SK-N-SH treated with all-trans-retinoic acid at 6 μM for 48 hours (cell line): ENCODE measurements around the gene SMOC2.

ENCODE experiments used
- ATAC-seq: fragments of 200-7000 bp; cut with Tn5 transposase; 3 replicates; pipeline ENCODE4 v1.9.1; 2020; ENCODE audit warnings: mild to moderate bottlenecking, moderate library complexity
- ARNTL ChIP-seq: fragments of 450-650 bp; formaldehyde crosslinking; IDR thresholded peaks from 2 replicates; pipeline ENCODE4 v1.5.0; 2020; ENCODE audit warnings: low read depth, mild to moderate bottlenecking, moderate library complexity, borderline replicate concordance
- BACH2 ChIP-seq: fragments of 250-450 bp; sonication (Bioruptor Pico); IDR thresholded peaks from 2 replicates; pipeline ENCODE4 v1.9.0; 2021; ENCODE audit warnings: mild to moderate bottlenecking, borderline replicate concordance
- ESRRG ChIP-seq: fragments of 250-450 bp; sonication (Bioruptor Pico); IDR thresholded peaks from 2 replicates; pipeline ENCODE4 v1.6.1; 2021; ENCODE audit warnings: mild to moderate bottlenecking
- GLIS3 ChIP-seq: fragments of 250-450 bp; sonication (Bioruptor Pico); IDR thresholded peaks from 2 replicates; pipeline ENCODE4 v1.5.0; 2020; ENCODE audit warnings: mild to moderate bottlenecking, moderate library complexity
- ISL1 ChIP-seq: fragments of 250-450 bp; sonication (Bioruptor Pico); IDR thresholded peaks from 2 replicates; pipeline ENCODE4 v2.1.2; 2022; ENCODE audit warnings: mild to moderate bottlenecking, moderate library complexity
- OSR1 ChIP-seq: fragments of 250-450 bp; sonication (Bioruptor Pico); IDR thresholded peaks from 2 replicates; pipeline ENCODE4 v1.8.0; 2022; ENCODE audit warnings: moderate library complexity, mild to moderate bottlenecking, inconsistent platforms
- PPARA ChIP-seq: fragments of 250-450 bp; sonication (Bioruptor Pico); IDR thresholded peaks from 2 replicates; pipeline ENCODE4 v1.5.0; 2020; ENCODE audit warnings: mild to moderate bottlenecking, borderline replicate concordance
- RARB ChIP-seq: fragments of 250-450 bp; sonication (Bioruptor Pico); IDR thresholded peaks from 2 replicates; pipeline ENCODE4 v1.8.0; 2021; ENCODE audit warnings: mild to moderate bottlenecking, moderate library complexity
- SNAI2 ChIP-seq: fragments of 250-450 bp; sonication (Bioruptor Pico); IDR thresholded peaks from 2 replicates; pipeline ENCODE4 v1.5.0; 2020; ENCODE audit warnings: mild to moderate bottlenecking, moderate library complexity
- TCF4 ChIP-seq: fragments of 250-450 bp; sonication (Bioruptor Pico); IDR thresholded peaks from 2 replicates; pipeline ENCODE4 v1.8.0; 2021; ENCODE audit warnings: mild to moderate bottlenecking, moderate library complexity, borderline replicate concordance
- TOX ChIP-seq: fragments of 250-450 bp; sonication (Bioruptor Pico); IDR thresholded peaks from 2 replicates; pipeline ENCODE4 v1.8.0; 2021; ENCODE audit warnings: mild to moderate bottlenecking, moderate library complexity, borderline replicate concordance
- ZC3H10 ChIP-seq: fragments of 250-450 bp; sonication (Bioruptor Pico); IDR thresholded peaks from 2 replicates; pipeline ENCODE4 v1.5.1; 2021; ENCODE audit warnings: mild to moderate bottlenecking, moderate library complexity
- ZFP3 ChIP-seq: fragments of 250-450 bp; sonication (Bioruptor Pico); IDR thresholded peaks from 2 replicates; pipeline ENCODE4 v1.5.0; 2020; ENCODE audit warnings: mild to moderate bottlenecking, moderate library complexity
- ZFP30 ChIP-seq: fragments of 450-650 bp; formaldehyde crosslinking; IDR thresholded peaks from 2 replicates; pipeline ENCODE4 v1.5.0; 2022; ENCODE audit warnings: mild to moderate bottlenecking, moderate library complexity
- ZNF565 ChIP-seq: fragments of 450-650 bp; formaldehyde crosslinking; conservative IDR thresholded peaks from 2 replicates; pipeline ENCODE4 v1.5.0; 2020; ENCODE audit warnings: low read depth, mild to moderate bottlenecking, moderate library complexity
- ZNF70 ChIP-seq: fragments of 450-650 bp; formaldehyde crosslinking; IDR thresholded peaks from 2 replicates; pipeline ENCODE4 v1.5.0; 2020; ENCODE audit warnings: mild to moderate bottlenecking, moderate library complexity
- TF ChIP-seq, protein P1 (sequence below): fragments of 250-450 bp; sonication (Bioruptor Pico); IDR thresholded peaks from 2 replicates; pipeline ENCODE4 v1.8.0; 2020; ENCODE audit warnings: mild to moderate bottlenecking, moderate library complexity, borderline replicate concordance
- TF ChIP-seq, protein P2 (sequence below): fragments of 250-450 bp; sonication (Bioruptor Pico); IDR thresholded peaks from 2 replicates; pipeline ENCODE4 v1.5.1; 2021; ENCODE audit warnings: mild to moderate bottlenecking, moderate library complexity
- TF ChIP-seq, protein P3 (sequence below): fragments of 250-450 bp; sonication (Bioruptor Pico); IDR thresholded peaks from 2 replicates; pipeline ENCODE4 v1.8.0; 2021; ENCODE audit warnings: low read depth, mild to moderate bottlenecking, moderate library complexity, borderline replicate concordance
- TF ChIP-seq, protein P4 (sequence below): fragments of 250-450 bp; sonication (Bioruptor Pico); IDR thresholded peaks from 2 replicates; pipeline ENCODE4 v1.5.1; 2020; ENCODE audit warnings: low read depth, mild to moderate bottlenecking, moderate library complexity

Gene SMOC2

DNA sequence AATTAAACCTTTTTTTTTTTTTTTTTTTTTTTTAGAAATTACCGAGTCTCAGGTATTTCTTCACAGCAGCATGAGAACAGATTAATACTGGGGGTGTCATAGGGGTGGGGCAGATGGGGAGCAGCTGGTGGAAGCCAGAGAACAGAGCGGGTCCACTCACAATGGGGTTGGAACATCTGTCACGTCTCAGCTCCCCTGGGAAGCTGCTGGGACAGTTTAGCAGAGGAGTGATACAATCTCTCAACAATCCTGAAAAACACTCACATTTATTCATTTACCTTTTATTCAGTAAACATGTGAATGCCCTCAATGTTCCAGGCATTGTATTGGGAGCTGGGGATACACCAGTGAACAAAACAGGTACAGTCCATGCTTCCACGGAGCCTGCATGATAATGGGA lies 162.2 kb downstream of the SMOC2 start (continued):
- TF ChIP-seq, protein P1, sequence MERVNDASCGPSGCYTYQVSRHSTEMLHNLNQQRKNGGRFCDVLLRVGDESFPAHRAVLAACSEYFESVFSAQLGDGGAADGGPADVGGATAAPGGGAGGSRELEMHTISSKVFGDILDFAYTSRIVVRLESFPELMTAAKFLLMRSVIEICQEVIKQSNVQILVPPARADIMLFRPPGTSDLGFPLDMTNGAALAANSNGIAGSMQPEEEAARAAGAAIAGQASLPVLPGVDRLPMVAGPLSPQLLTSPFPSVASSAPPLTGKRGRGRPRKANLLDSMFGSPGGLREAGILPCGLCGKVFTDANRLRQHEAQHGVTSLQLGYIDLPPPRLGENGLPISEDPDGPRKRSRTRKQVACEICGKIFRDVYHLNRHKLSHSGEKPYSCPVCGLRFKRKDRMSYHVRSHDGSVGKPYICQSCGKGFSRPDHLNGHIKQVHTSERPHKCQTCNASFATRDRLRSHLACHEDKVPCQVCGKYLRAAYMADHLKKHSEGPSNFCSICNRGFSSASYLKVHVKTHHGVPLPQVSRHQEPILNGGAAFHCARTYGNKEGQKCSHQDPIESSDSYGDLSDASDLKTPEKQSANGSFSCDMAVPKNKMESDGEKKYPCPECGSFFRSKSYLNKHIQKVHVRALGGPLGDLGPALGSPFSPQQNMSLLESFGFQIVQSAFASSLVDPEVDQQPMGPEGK, result no peak
- TF ChIP-seq OSR1 (CRISPR knock-in tag), result no peak
- TF ChIP-seq PPARA (CRISPR knock-in tag), result no peak
- TF ChIP-seq ESRRG (CRISPR knock-in tag), result no peak
- TF ChIP-seq, protein P2, sequence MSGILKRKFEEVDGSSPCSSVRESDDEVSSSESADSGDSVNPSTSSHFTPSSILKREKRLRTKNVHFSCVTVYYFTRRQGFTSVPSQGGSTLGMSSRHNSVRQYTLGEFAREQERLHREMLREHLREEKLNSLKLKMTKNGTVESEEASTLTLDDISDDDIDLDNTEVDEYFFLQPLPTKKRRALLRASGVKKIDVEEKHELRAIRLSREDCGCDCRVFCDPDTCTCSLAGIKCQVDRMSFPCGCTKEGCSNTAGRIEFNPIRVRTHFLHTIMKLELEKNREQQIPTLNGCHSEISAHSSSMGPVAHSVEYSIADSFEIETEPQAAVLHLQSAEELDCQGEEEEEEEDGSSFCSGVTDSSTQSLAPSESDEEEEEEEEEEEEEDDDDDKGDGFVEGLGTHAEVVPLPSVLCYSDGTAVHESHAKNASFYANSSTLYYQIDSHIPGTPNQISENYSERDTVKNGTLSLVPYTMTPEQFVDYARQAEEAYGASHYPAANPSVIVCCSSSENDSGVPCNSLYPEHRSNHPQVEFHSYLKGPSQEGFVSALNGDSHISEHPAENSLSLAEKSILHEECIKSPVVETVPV (CRISPR knock-in tag), result no peak
- no peak for TF ChIP-seq ZFP3 (CRISPR knock-in tag)
- TF ChIP-seq ARNTL (CRISPR knock-in tag), result no peak
- no peak for TF ChIP-seq TOX (CRISPR knock-in tag)

DNA sequence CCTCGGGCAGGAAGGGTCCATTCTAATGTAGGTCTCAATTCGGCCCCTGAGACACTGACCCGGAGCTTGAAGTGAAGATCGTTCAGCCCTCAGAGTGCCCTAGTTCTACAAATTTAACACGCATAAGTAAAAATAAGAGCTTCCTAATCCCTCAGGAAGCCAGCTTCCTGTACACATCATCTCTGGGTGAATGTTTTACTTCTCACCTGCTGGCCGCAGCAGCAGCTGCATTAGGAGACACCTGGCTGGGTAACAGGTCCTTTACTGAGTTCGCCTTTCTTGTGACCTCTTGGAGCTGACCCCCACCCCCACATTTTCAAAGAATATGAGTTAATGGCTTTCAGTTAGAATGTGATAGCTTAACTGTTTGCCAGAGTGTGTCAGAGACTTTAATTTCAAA lies 165.0 kb downstream of the SMOC2 start:
- no peak for ATAC-seq
- no peak for TF ChIP-seq ARNTL (CRISPR knock-in tag)
- TF ChIP-seq GLIS3 (CRISPR knock-in tag), result no peak
- TF ChIP-seq, protein P3, sequence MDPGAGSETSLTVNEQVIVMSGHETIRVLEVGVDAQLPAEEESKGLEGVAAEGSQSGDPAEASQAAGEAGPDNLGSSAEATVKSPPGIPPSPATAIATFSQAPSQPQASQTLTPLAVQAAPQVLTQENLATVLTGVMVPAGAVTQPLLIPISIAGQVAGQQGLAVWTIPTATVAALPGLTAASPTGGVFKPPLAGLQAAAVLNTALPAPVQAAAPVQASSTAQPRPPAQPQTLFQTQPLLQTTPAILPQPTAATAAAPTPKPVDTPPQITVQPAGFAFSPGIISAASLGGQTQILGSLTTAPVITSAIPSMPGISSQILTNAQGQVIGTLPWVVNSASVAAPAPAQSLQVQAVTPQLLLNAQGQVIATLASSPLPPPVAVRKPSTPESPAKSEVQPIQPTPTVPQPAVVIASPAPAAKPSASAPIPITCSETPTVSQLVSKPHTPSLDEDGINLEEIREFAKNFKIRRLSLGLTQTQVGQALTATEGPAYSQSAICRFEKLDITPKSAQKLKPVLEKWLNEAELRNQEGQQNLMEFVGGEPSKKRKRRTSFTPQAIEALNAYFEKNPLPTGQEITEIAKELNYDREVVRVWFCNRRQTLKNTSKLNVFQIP (CRISPR knock-in tag), result no peak
- TF ChIP-seq PPARA (CRISPR knock-in tag), result no peak
- TF ChIP-seq ISL1 (CRISPR knock-in tag), result no peak
- TF ChIP-seq, protein P2 (CRISPR knock-in tag), result no peak

DNA sequence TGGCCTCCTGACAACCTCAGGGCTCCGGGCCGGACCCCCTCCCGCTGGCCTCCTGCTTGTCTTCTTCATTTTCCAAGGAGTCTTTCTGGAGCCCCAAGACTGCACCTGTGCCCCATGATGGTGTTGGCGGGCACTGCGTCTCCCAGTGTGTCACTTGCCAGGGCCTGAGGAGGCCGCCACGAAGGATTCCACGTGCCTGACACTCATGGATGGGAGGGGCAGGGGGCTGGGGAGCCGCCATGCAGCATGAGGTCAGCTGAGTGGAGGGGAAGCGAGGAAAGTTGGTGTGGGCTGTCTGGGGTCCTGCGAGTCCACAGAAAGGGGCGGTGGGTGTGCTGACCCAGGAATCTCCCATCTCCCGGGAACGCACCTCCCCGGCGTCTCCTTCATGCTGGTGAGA lies 165.7 kb downstream of the SMOC2 start:
- no peak for ATAC-seq
- TF ChIP-seq TOX (CRISPR knock-in tag) (no peak), RARB (CRISPR knock-in tag) (no peak), SNAI2 (CRISPR knock-in tag) (no peak)
- TF ChIP-seq, protein P1, result no peak

DNA sequence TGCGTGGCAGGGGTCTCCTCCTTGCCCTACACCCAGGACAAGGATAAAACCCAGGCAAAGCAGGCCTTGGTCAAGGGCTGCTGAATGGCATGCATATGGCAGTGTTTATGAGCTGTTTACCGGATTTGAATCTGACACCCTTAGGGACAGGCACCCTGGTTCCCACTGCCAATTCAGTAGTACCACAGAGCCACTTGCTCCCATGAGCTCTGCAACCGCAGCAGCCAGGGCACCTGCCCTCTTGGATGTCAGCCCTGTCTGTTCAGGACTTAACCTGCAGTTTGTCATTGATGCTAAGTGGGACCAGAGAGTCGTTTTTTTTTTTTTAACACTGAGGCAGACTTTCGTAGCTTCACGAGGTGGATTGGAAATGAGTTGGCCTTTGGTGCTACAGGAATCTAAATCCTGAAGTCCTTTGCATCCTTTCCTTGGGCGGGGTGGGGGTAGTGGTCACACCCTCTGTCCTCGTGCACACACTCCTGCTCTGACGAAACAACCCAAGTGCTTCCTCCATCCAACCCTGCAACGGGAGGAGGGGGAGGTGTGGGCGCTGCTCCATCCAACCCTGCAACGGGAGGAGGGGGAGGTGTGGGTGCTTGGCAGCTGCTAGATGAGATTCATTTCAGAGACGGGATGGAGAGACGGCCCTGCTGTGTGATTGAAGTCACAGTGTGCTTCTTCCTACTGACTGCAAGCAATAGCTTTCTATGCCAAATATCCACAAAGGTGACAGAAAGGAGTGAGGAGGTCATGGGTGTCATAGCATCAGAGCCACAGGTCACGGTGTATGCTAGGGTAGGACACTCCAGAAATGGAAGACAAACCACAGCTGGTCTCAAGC lies 166.5 kb downstream of the SMOC2 start:
- ATAC-seq, result no peak
- TF ChIP-seq ZNF565 (CRISPR knock-in tag) (no peak), ZFP30 (CRISPR knock-in tag) (no peak), ZC3H10 (CRISPR knock-in tag) (no peak), PPARA (CRISPR knock-in tag) (no peak), ARNTL (CRISPR knock-in tag) (no peak), ESRRG (CRISPR knock-in tag) (no peak)

DNA sequence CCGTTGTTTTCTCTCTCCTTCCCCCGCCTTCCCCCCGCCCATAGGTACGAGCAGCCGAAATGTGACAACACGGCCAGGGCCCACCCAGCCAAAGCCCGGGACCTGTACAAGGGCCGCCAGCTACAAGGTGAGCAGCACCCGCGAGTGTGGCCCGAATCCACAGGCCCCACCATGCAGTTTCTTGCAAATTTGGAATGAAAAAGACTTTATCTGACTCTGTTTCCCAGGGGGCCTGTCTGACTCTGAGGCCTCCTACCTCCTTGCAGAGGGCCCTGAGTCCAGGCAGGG lies 167.1 kb downstream of the SMOC2 start:
- TF ChIP-seq, protein P3 (CRISPR knock-in tag), result no peak
- TF ChIP-seq ISL1 (CRISPR knock-in tag), result no peak
- TF ChIP-seq TCF4, result no peak
- TF ChIP-seq, protein P4, sequence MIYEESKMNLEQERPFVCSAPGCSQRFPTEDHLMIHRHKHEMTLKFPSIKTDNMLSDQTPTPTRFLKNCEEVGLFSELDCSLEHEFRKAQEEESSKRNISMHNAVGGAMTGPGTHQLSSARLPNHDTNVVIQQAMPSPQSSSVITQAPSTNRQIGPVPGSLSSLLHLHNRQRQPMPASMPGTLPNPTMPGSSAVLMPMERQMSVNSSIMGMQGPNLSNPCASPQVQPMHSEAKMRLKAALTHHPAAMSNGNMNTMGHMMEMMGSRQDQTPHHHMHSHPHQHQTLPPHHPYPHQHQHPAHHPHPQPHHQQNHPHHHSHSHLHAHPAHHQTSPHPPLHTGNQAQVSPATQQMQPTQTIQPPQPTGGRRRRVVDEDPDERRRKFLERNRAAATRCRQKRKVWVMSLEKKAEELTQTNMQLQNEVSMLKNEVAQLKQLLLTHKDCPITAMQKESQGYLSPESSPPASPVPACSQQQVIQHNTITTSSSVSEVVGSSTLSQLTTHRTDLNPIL (CRISPR knock-in tag), result no peak
- no peak for TF ChIP-seq OSR1 (CRISPR knock-in tag)
- TF ChIP-seq ZC3H10 (CRISPR knock-in tag), result no peak
- no peak for TF ChIP-seq TOX (CRISPR knock-in tag)
- TF ChIP-seq BACH2 (CRISPR knock-in tag), result no peak
- no peak for TF ChIP-seq ZNF70
- no peak for TF ChIP-seq ZNF565 (CRISPR knock-in tag)
- ATAC-seq, result no peak
